ENCODE results near the gene PIGZ. TPM values are rescaled to one million over a fixed set of nuclear protein-coding genes. Genes with fewer than 3 reads are reported as not detected.

PIGZ gene
- total and polyA plus RNA-seq, 4 donors = 0.99 to 2.4 (median 1.6) TPM

DNA sequence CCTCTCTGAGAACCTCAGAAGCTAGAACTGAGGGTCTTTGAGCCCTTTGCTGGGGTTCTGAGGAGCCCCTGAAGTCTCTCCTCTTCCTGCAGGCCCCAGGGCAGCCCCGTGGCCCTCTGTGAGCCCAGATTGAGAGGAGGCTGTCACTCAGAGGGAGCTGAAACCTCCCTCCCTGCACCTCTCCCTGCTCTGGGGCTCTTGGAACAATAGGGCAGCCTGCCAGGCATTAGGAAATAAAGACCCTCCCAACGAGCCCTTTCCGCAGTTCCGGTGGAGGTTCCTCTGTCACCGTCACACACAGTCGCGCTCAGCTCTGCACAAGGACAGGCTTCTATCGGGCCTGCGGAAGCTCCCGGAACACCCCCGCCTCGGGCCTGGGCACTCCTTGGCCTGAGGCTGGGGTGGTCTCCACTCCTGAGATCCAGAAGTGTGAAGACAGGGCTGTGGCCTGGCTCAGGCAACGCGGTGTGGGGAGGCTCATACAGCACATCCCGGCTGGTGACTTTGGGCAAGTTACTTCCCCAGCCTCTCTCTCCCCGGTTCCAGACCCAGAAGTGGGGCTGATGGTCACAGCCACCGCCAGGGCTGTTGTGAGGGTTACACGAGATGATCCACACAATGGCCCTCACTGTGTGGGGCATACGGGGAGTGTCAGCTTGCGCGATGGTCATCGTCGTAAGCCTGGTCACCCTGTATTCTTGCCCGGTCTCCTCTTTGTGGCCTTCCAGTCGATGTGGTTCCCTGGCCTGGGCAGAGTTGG lies 43.3 kb upstream of the PIGZ start:
- no peaks in the 10 kb centered on the region for H3K36me3 ChIP-seq (ENCODE audit: control insufficient read depth in 4 of 4, insufficient read depth in 3 of 4, low read depth in 1 of 4, low read length in 3 of 4)

More for the DNA sequence above, 43.3 kb upstream of the PIGZ start:
- Histone ChIP-seq H3K9ac (ENCODE audit: low read depth in 1 of 2, low read length in 2 of 2) (no peak overlapping the region), H3K27ac (ENCODE audit: low read depth in 1 of 2, low read length in 2 of 2) (no peak overlapping the region), H3K4me1 (ENCODE audit: control insufficient read depth in 4 of 4, insufficient read depth in 4 of 4, low read length in 3 of 4) (no peaks in the 10 kb centered on the region), H3K27me3 (ENCODE audit: control insufficient read depth in 4 of 4, insufficient read depth in 4 of 4, low read length in 3 of 4) (no peaks in the 10 kb centered on the region), H3K4me3 (ENCODE audit: low read depth in 1 of 3, low read length in 3 of 3) (no peak overlapping the region), H3K9me3 (ENCODE audit: control insufficient read depth in 4 of 4, low read length in 3 of 4) (no peaks in the 10 kb centered on the region)
- DNase-seq (ENCODE audit: low spot score) = no peak
- 93% methylated on average over 25 of the region's 25 CpGs for WGBS
- TF ChIP-seq SP1 (IDR thresholded peaks at IDR 0.05) (no peak), RAD21 (IDR thresholded peaks at IDR 0.05) (no peak), TAF1 (conservative IDR thresholded peaks at IDR 0.05) (no peak), NR2F2 (IDR thresholded peaks at IDR 0.05) (no peak), HNF4A (conservative IDR thresholded peaks at IDR 0.05) (no peak), CTCF (IDR thresholded peaks at IDR 0.05; ENCODE audit: low read depth, low read length, missing input control) (no peak), RXRA (IDR thresholded peaks at IDR 0.05) (no peak), FOXA1 (IDR thresholded peaks at IDR 0.05) (no peak), JUND (IDR thresholded peaks at IDR 0.05) (no peak), FOXA2 (IDR thresholded peaks at IDR 0.05) (no peak), YY1 (IDR thresholded peaks at IDR 0.05) (no peak), EGR1 (IDR thresholded peaks at IDR 0.05; ENCODE audit: low read depth in 2 of 2) (no peak)
- TF ChIP-seq, protein P1, sequence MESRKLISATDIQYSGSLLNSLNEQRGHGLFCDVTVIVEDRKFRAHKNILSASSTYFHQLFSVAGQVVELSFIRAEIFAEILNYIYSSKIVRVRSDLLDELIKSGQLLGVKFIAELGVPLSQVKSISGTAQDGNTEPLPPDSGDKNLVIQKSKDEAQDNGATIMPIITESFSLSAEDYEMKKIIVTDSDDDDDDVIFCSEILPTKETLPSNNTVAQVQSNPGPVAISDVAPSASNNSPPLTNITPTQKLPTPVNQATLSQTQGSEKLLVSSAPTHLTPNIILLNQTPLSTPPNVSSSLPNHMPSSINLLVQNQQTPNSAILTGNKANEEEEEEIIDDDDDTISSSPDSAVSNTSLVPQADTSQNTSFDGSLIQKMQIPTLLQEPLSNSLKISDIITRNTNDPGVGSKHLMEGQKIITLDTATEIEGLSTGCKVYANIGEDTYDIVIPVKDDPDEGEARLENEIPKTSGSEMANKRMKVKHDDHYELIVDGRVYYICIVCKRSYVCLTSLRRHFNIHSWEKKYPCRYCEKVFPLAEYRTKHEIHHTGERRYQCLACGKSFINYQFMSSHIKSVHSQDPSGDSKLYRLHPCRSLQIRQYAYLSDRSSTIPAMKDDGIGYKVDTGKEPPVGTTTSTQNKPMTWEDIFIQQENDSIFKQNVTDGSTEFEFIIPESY (IDR thresholded peaks at IDR 0.05) = no peak
- TF ChIP-seq, protein P2, sequence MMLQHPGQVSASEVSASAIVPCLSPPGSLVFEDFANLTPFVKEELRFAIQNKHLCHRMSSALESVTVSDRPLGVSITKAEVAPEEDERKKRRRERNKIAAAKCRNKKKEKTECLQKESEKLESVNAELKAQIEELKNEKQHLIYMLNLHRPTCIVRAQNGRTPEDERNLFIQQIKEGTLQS (IDR thresholded peaks at IDR 0.05) = no peak
- TF ChIP-seq, protein P3, sequence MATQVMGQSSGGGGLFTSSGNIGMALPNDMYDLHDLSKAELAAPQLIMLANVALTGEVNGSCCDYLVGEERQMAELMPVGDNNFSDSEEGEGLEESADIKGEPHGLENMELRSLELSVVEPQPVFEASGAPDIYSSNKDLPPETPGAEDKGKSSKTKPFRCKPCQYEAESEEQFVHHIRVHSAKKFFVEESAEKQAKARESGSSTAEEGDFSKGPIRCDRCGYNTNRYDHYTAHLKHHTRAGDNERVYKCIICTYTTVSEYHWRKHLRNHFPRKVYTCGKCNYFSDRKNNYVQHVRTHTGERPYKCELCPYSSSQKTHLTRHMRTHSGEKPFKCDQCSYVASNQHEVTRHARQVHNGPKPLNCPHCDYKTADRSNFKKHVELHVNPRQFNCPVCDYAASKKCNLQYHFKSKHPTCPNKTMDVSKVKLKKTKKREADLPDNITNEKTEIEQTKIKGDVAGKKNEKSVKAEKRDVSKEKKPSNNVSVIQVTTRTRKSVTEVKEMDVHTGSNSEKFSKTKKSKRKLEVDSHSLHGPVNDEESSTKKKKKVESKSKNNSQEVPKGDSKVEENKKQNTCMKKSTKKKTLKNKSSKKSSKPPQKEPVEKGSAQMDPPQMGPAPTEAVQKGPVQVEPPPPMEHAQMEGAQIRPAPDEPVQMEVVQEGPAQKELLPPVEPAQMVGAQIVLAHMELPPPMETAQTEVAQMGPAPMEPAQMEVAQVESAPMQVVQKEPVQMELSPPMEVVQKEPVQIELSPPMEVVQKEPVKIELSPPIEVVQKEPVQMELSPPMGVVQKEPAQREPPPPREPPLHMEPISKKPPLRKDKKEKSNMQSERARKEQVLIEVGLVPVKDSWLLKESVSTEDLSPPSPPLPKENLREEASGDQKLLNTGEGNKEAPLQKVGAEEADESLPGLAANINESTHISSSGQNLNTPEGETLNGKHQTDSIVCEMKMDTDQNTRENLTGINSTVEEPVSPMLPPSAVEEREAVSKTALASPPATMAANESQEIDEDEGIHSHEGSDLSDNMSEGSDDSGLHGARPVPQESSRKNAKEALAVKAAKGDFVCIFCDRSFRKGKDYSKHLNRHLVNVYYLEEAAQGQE (IDR thresholded peaks at IDR 0.05) = no peak
- TF ChIP-seq, protein P4, sequence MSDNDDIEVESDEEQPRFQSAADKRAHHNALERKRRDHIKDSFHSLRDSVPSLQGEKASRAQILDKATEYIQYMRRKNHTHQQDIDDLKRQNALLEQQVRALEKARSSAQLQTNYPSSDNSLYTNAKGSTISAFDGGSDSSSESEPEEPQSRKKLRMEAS (IDR thresholded peaks at IDR 0.05) = no peak
